GM12878 (cell line): ENCODE results near the gene PALLD. TPM values are rescaled to one million over a fixed set of nuclear protein-coding genes. Genes with fewer than 3 reads are reported as not detected.

Source experiments
- ATAC-seq: fragments of 200-7000 bp; cut with Tn5 transposase; 3 replicates; pipeline ENCODE4 v1.9.1; 2020; ENCODE audit warnings: mild to moderate bottlenecking, moderate library complexity
- BruUV-seq: library from RNA; stranded (reverse); fragments of 400-500 nt; replicated peaks from 2 replicates; lab custom pipeline; 2021; lab: Mats Ljungman, UMichigan
- CTCF ChIA-PET: fragments of 300-600 bp; sonication (Branson Sonifier 250); formaldehyde crosslinking; extraction: SDS; loops from one replicate; lab custom pipeline; 2021; ENCODE audit warnings: inconsistent platforms; lab: Yijun Ruan, JAX
- POLR2A ChIA-PET: fragments of 350-600 bp; formaldehyde crosslinking; extraction: SDS; loops from one replicate; lab custom pipeline; 2021; ENCODE audit warnings: inconsistent platforms; lab: Charles Lee
- RAD21 ChIA-PET: fragments of 300-600 bp; sonication (Branson Sonifier 250); formaldehyde crosslinking; loops from one replicate; lab custom pipeline; 2023; ENCODE audit warnings: antibody characterized with exemption; ENCODE audit not compliant: unreplicated experiment; lab: Charles Lee
- SMC1A ChIA-PET: fragments of 300-600 bp; sonication (Branson Sonifier 250); formaldehyde crosslinking; loops from one replicate; lab custom pipeline; 2023; ENCODE audit not compliant: unreplicated experiment, uncharacterized antibody; lab: Charles Lee
- DNase-seq: peaks from one replicate; pipeline ENCODE4 v3.0.0-alpha.2; 2011; ENCODE audit warnings: low read depth, low spot score
- FAIRE-seq: peaks from 3 replicates; lab custom pipeline; 2011; peaks lifted over from hg19 to GRCh38; lab: Jason Lieb, UNC
- H2AFZ ChIP-seq: 2 replicates; pipeline ENCODE4 v1.6.0; 2011; ENCODE audit warnings: low read depth, low read length, control low read depth; ENCODE audit not compliant: control insufficient read depth
- H3K27ac ChIP-seq: 2 replicates; pipeline ENCODE4 v1.5.1; 2011; ENCODE audit warnings: control low read depth; ENCODE audit not compliant: control insufficient read depth, insufficient read depth
- H3K27me3 ChIP-seq, 2 experiments: replicated peaks in 1 of 2; 2 replicates each; pipeline versions ENCODE4 v1.6.0 to v1.6.1; 2011; ENCODE audit warnings: low read length in 1 of 2; ENCODE audit not compliant: control insufficient read depth in 2 of 2, insufficient read depth in 2 of 2
- H3K36me3 ChIP-seq, 2 experiments: 2 replicates each; pipeline ENCODE4 v1.5.1; 2011; ENCODE audit warnings: low read length in 1 of 2; ENCODE audit not compliant: control insufficient read depth in 2 of 2, insufficient read depth in 2 of 2
- H3K4me1 ChIP-seq: 2 replicates; pipeline ENCODE4 v1.6.1; 2011; ENCODE audit warnings: mild to moderate bottlenecking, low read length, moderate library complexity, mixed read lengths; ENCODE audit not compliant: control insufficient read depth, insufficient read depth
- H3K4me2 ChIP-seq: 2 replicates; pipeline ENCODE4 v1.6.0; 2011; ENCODE audit warnings: control low read depth; ENCODE audit not compliant: control insufficient read depth, insufficient read depth
- H3K4me3 ChIP-seq: fragments of 200-600 bp; sonication (generic); 2 replicates; pipeline ENCODE4 v1.5.1; 2016
- H3K79me2 ChIP-seq: 2 replicates; pipeline ENCODE4 v1.6.0; 2011; ENCODE audit warnings: low read length; ENCODE audit not compliant: control insufficient read depth, insufficient read depth
- H3K9ac ChIP-seq: 2 replicates; pipeline ENCODE4 v1.8.0; 2011; ENCODE audit warnings: low read length, control low read depth, mixed read lengths; ENCODE audit not compliant: control insufficient read depth, insufficient read depth
- H3K9me3 ChIP-seq: replicated peaks from 3 replicates; pipeline ENCODE4 v1.5.1; 2011; ENCODE audit warnings: mild to moderate bottlenecking, low read length; ENCODE audit not compliant: control insufficient read depth, insufficient read depth
- H4K20me1 ChIP-seq: 2 replicates; pipeline ENCODE4 v1.6.0; 2011; ENCODE audit not compliant: control insufficient read depth, insufficient read depth
- BCL11A ChIP-seq: IDR thresholded peaks from 2 replicates; pipeline ENCODE4 v1.6.1; 2011; ENCODE audit warnings: low read depth, low read length
- BHLHE40 ChIP-seq, 2 experiments: fragments of 450-650 bp in 1 of 2; IDR thresholded peaks; 2 replicates each; pipeline ENCODE4 v1.6.1; 2011 to 2017; ENCODE audit warnings: low read depth in 2 of 2, borderline replicate concordance in 1 of 2, improper control_type of control experiment in 1 of 2, low read length in 1 of 2, mild to moderate bottlenecking in 1 of 2
- BRCA1 ChIP-seq: IDR thresholded peaks from 2 replicates; pipeline ENCODE4 v1.6.1; 2011; ENCODE audit warnings: low read depth, low read length, improper control_type of control experiment
- EED ChIP-seq: sonication (generic); IDR thresholded peaks from 2 replicates; pipeline ENCODE4 v1.6.1; 2016; ENCODE audit warnings: antibody characterized with exemption, low read depth
- EP300 ChIP-seq, 2 experiments: fragments of 150-350 bp in 1 of 2; IDR thresholded peaks; 2 replicates each; pipeline ENCODE4 v1.6.1; 2011 to 2012; ENCODE audit warnings: low read depth in 2 of 2, low read length in 2 of 2, borderline replicate concordance in 1 of 2, improper control_type of control experiment in 1 of 2, inconsistent platforms in 1 of 2; ENCODE audit not compliant: control insufficient read depth in 1 of 2
- FOXM1 ChIP-seq: IDR thresholded peaks from 2 replicates; pipeline ENCODE4 v1.6.1; 2012; ENCODE audit warnings: low read depth, mild to moderate bottlenecking, inconsistent platforms, low read length, moderate library complexity
- HCFC1 ChIP-seq: fragments of 150-350 bp; IDR thresholded peaks from 2 replicates; pipeline ENCODE4 v1.6.1; 2014; ENCODE audit warnings: low read length
- IRF4 ChIP-seq: IDR thresholded peaks from 2 replicates; pipeline ENCODE4 v1.6.1; 2011; ENCODE audit warnings: low read depth, low read length
- MTA2 ChIP-seq: fragments of 450-650 bp; IDR thresholded peaks from 2 replicates; pipeline ENCODE4 v1.6.1; 2016; ENCODE audit warnings: low read depth, mild to moderate bottlenecking, moderate library complexity
- RCOR1 ChIP-seq: conservative IDR thresholded peaks from 2 replicates; pipeline ENCODE4 v1.6.1; 2012; ENCODE audit warnings: low read depth, low read length, improper control_type of control experiment
- RELA ChIP-seq: fragments of 450-650 bp; IDR thresholded peaks from 2 replicates; pipeline ENCODE4 v1.8.0; 2014; ENCODE audit warnings: borderline replicate concordance; ENCODE audit not compliant: partially characterized antibody
- SIN3A ChIP-seq: IDR thresholded peaks from 2 replicates; pipeline ENCODE4 v1.6.1; 2012; ENCODE audit warnings: low read depth, low read length, improper control_type of control experiment
- STAT3 ChIP-seq: IDR thresholded peaks from 2 replicates; pipeline ENCODE4 v1.6.1; 2011; ENCODE audit warnings: low read depth, low read length, improper control_type of control experiment
- SUPT20H ChIP-seq: IDR thresholded peaks from 2 replicates; pipeline ENCODE4 v1.6.1; 2011; ENCODE audit warnings: low read depth, mild to moderate bottlenecking, low read length, moderate library complexity, borderline replicate concordance; ENCODE audit not compliant: control insufficient read depth
- TARDBP ChIP-seq: IDR thresholded peaks from 2 replicates; pipeline ENCODE4 v1.6.1; 2016; ENCODE audit warnings: borderline replicate concordance
- TCF12 ChIP-seq: IDR thresholded peaks from 2 replicates; pipeline ENCODE4 v1.6.1; 2011; ENCODE audit warnings: low read depth, mild to moderate bottlenecking, low read length
- TCF7 ChIP-seq: IDR thresholded peaks from 2 replicates; pipeline ENCODE4 v1.6.1; 2014; ENCODE audit warnings: antibody characterized with exemption, borderline replicate concordance
- in situ Hi-C: fragments of 300-500 bp; cut with MboI; formaldehyde crosslinking; loops from 9 replicates; pipeline ENCODE4 v1.14.3; 2018; ENCODE audit warnings: mixed read lengths
- intact Hi-C: fragments of 100-400 bp; cut with micrococcal nuclease; formaldehyde crosslinking; loops from one replicate; pipeline ENCODE4 v1.14.2; 2022; ENCODE audit not compliant: unreplicated experiment
- polyA plus RNA-seq, 11 experiments: library from polyadenylated mRNA; depleted of rRNA in 4 of 11; unstranded in 6 of 11; stranded (reverse) in 5 of 11; fragments of >200 nt; fragmentation: Nextera tagmentation in 4 of 11; fragmentation: Illumina TruSeq in 1 of 11; extraction: Ambion mirVana in 4 of 11; extraction: Trizol in 1 of 11; gene quantifications; 1 replicate in 1 of 11; 2 replicates in 10 of 11; pipeline versions ENCODE4 v1.2.1 to v1.2.3, GENCODE V29; 2011 to 2016; ENCODE audit warnings: inconsistent platforms in 2 of 11, missing spikeins in 2 of 11, low read depth in 1 of 11
- total RNA-seq, 4 experiments: library from RNA; depleted of rRNA in 3 of 4; stranded (reverse); fragments of >200 nt in 3 of 4; fragmentation: Illumina TruSeq in 1 of 4; extraction: Trizol in 1 of 4; gene quantifications; 2 replicates each; pipeline versions ENCODE4 v1.2.1 to v1.2.3, GENCODE V29; 2013 to 2021
- TF ChIP-seq, protein P1 (sequence below): fragments of 450-650 bp; IDR thresholded peaks from 2 replicates; pipeline ENCODE4 v1.6.1; 2017; ENCODE audit warnings: mild to moderate bottlenecking, low read depth, inconsistent platforms; ENCODE audit not compliant: poor library complexity, severe bottlenecking
- TF ChIP-seq, protein P2 (sequence below): IDR thresholded peaks from 2 replicates; pipeline ENCODE4 v1.6.1; 2011; ENCODE audit warnings: borderline replicate concordance, low read depth, mild to moderate bottlenecking, moderate library complexity, mixed read lengths, low read length; ENCODE audit not compliant: insufficient read depth; ENCODE audit errors: extremely low read length
- TF ChIP-seq, protein P3 (sequence below): IDR thresholded peaks from 2 replicates; pipeline ENCODE4 v1.6.1; 2011; ENCODE audit warnings: low read depth, low read length, improper control_type of control experiment, borderline replicate concordance

PALLD gene
- total and polyA plus RNA-seq, 10 of the 15 experiments (the other 5 are each of a cell fraction or from before 2014, with no cell fraction given): 1.0 to 7.7 (median 1.7) TPM

DNA sequence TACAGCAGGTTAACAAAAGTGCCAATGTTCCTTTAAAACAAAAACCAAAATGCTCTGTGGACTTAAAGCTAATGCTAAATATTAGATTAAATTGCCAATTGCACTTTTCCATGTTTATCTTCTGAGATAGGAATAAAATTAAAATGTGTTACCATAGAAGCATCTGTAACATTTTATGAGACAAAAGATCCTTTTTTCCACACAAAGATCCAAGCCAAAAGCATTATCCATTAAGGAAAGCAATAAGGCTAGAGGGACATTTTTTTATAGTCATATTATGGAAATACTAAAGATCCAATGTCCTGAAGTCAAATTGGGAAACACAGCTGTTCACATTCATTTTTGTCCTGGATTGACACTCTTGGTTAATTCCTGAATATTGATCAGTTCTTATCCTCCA lies 73.6 kb downstream of the PALLD start:
- intact Hi-C loops (no loop called here), in situ Hi-C loops (no loop called here)
- Histone ChIP-seq H3K36me3 (no peaks in the 10 kb centered on the region), H3K27ac (no peak overlapping the region), H3K4me2 (no peak overlapping the region), H3K9me3 (no peaks in the 10 kb centered on the region), H3K27me3 (no peaks in the 10 kb centered on the region), H3K4me1 (no peaks in the 10 kb centered on the region), H3K79me2 (no peaks in the 10 kb centered on the region), H3K9ac (no peak overlapping the region), H4K20me1 (no peaks in the 10 kb centered on the region), H2AFZ (no peak overlapping the region), H3K4me3 (no peak overlapping the region)
- ATAC-seq: no peak
- ChIA-PET POLR2A (no interaction called here), CTCF (interaction anchor here (0.7 kb wide), 1 partner anchor 15 kb away, joined by 3 read pairs; no protein-coding TSS in a partner anchor), RAD21 (no interaction called here), SMC1A (interaction anchor here (0.7 to 1.3 kb wide), 2 partner anchors 54 to 57 kb away, joined by 3 read pairs; no protein-coding TSS in a partner anchor)
- TF ChIP-seq, protein P1, sequence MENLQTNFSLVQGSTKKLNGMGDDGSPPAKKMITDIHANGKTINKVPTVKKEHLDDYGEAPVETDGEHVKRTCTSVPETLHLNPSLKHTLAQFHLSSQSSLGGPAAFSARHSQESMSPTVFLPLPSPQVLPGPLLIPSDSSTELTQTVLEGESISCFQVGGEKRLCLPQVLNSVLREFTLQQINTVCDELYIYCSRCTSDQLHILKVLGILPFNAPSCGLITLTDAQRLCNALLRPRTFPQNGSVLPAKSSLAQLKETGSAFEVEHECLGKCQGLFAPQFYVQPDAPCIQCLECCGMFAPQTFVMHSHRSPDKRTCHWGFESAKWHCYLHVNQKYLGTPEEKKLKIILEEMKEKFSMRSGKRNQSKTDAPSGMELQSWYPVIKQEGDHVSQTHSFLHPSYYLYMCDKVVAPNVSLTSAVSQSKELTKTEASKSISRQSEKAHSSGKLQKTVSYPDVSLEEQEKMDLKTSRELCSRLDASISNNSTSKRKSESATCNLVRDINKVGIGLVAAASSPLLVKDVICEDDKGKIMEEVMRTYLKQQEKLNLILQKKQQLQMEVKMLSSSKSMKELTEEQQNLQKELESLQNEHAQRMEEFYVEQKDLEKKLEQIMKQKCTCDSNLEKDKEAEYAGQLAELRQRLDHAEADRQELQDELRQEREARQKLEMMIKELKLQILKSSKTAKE: no peak
- no peak for TF ChIP-seq EED
- no peak for TF ChIP-seq TCF12
- no peak for TF ChIP-seq HCFC1
- TF ChIP-seq EP300 (IDR thresholded peaks at IDR 0.05; ENCODE audit: borderline replicate concordance in 1 of 2, control insufficient read depth in 1 of 2, low read depth in 2 of 2, low read length in 2 of 2): no peak
- no peak for TF ChIP-seq STAT3
- no peak for TF ChIP-seq RELA
- TF ChIP-seq MTA2: no peak
- TF ChIP-seq BRCA1: no peak
- TF ChIP-seq BHLHE40 (IDR thresholded peaks at IDR 0.05; ENCODE audit: borderline replicate concordance in 1 of 2, low read depth in 2 of 2, low read length in 1 of 2): no peak
- no peak for TF ChIP-seq TCF7
- no peak for TF ChIP-seq RCOR1
- TF ChIP-seq IRF4: no peak
- TF ChIP-seq FOXM1: no peak
- TF ChIP-seq, protein P2, sequence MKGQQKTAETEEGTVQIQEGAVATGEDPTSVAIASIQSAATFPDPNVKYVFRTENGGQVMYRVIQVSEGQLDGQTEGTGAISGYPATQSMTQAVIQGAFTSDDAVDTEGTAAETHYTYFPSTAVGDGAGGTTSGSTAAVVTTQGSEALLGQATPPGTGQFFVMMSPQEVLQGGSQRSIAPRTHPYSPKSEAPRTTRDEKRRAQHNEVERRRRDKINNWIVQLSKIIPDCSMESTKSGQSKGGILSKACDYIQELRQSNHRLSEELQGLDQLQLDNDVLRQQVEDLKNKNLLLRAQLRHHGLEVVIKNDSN: no peak
- no peak for TF ChIP-seq TARDBP
- TF ChIP-seq SUPT20H: no peak
- TF ChIP-seq, protein P3, sequence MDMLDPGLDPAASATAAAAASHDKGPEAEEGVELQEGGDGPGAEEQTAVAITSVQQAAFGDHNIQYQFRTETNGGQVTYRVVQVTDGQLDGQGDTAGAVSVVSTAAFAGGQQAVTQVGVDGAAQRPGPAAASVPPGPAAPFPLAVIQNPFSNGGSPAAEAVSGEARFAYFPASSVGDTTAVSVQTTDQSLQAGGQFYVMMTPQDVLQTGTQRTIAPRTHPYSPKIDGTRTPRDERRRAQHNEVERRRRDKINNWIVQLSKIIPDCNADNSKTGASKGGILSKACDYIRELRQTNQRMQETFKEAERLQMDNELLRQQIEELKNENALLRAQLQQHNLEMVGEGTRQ: no peak
- TF ChIP-seq BCL11A: no peak
- TF ChIP-seq SIN3A: no peak
- FAIRE-seq: no peak
- no TSS peak for BruUV-seq
- DNase-seq: no peak
